Suppressor macrophage (primary cell): Measurements from ENCODE around the gene GREB1L.
"Not testable (repeated sequence)": the region's sequence is repeated elsewhere in the genome, so short reads cannot be mapped to it uniquely, and the experiment has no call there.

Source experiments
- DNase-seq, 4 experiments: peaks; one replicate each; pipeline ENCODE4 v3.0.0-alpha.2; 2020 to 2022

GREB1L gene

GRCh38 chr18:21307578-21307977 lies 65.5 kb downstream of the GREB1L start:
- DNase-seq, result no peak

GRCh38 chr18:21309248-21309647 lies 67.2 kb downstream of the GREB1L start:
- no peak for DNase-seq

GRCh38 chr18:21311980-21312379 lies 69.9 kb downstream of the GREB1L start:
- not testable (repeated sequence) for DNase-seq

GRCh38 chr18:21313576-21313975 lies 71.5 kb downstream of the GREB1L start:
- DNase-seq, result no peak

GRCh38 chr18:21314724-21315123 lies 72.7 kb downstream of the GREB1L start:
- DNase-seq, result no peak

GRCh38 chr18:21315126-21315525 lies 73.1 kb downstream of the GREB1L start:
- not testable (repeated sequence) for DNase-seq

- no peak for DNase-seq
Measured at GRCh38 chr18:21315741-21316197, 73.7 kb downstream of the GREB1L start.

GRCh38 chr18:21316296-21316695 lies 74.3 kb downstream of the GREB1L start:
- no peak for DNase-seq

GRCh38 chr18:21321711-21322110 lies 79.7 kb downstream of the GREB1L start:
- no peak for DNase-seq

GRCh38 chr18:21327101-21327500 lies 85.1 kb downstream of the GREB1L start:
- DNase-seq, result no peak

- no peak for DNase-seq
Measured at GRCh38 chr18:21330122-21330701, 88.2 kb downstream of the GREB1L start.

- no peak for DNase-seq
Measured at GRCh38 chr18:21331065-21331464, 89.0 kb downstream of the GREB1L start.

- no peak for DNase-seq
Measured at GRCh38 chr18:21335927-21336488, 94.0 kb downstream of the GREB1L start.

GRCh38 chr18:21336846-21337245 lies 94.8 kb downstream of the GREB1L start:
- DNase-seq, result no peak

- DNase-seq, result no peak
Measured at GRCh38 chr18:21341141-21341540, 99.1 kb downstream of the GREB1L start.

GRCh38 chr18:21342372-21342771 lies 100.3 kb downstream of the GREB1L start:
- no peak for DNase-seq

GRCh38 chr18:21344860-21345259 lies 102.8 kb downstream of the GREB1L start:
- DNase-seq, result no peak

- no peak for DNase-seq
Measured at GRCh38 chr18:21345840-21346239, 103.8 kb downstream of the GREB1L start.

GRCh38 chr18:21359746-21360145 lies 117.7 kb downstream of the GREB1L start:
- no peak for DNase-seq

GRCh38 chr18:21361307-21361880 lies 119.4 kb downstream of the GREB1L start:
- no peak for DNase-seq

GRCh38 chr18:21362831-21363230 lies 120.8 kb downstream of the GREB1L start:
- DNase-seq, result no peak

GRCh38 chr18:21363348-21363747 lies 121.3 kb downstream of the GREB1L start:
- no peak for DNase-seq

GRCh38 chr18:21364471-21364870 lies 122.4 kb downstream of the GREB1L start:
- no peak for DNase-seq

GRCh38 chr18:21366896-21367295 lies 124.9 kb downstream of the GREB1L start:
- no peak for DNase-seq
